Upper lobe of left lung (tissue), 4 donors: ENCODE results near the gene NCOR2.

ENCODE experiments used
- CTCF ChIP-seq, 6 experiments: fragments of 450-650 bp in 4 of 6; fragments of 200-600 bp in 2 of 6; sonication (generic) in 2 of 6; IDR thresholded peaks; one replicate each; pipeline ENCODE4 v1.5.1; 2016 to 2019; ENCODE audit warnings: antibody characterized with exemption in 6 of 6
- POLR2A ChIP-seq, 4 donors: fragments of 450-650 bp; IDR thresholded peaks; one replicate each; pipeline ENCODE4 v1.5.1; 2016 to 2017; ENCODE audit warnings: antibody characterized with exemption in 4 of 4, mild to moderate bottlenecking in 2 of 4

DNA sequence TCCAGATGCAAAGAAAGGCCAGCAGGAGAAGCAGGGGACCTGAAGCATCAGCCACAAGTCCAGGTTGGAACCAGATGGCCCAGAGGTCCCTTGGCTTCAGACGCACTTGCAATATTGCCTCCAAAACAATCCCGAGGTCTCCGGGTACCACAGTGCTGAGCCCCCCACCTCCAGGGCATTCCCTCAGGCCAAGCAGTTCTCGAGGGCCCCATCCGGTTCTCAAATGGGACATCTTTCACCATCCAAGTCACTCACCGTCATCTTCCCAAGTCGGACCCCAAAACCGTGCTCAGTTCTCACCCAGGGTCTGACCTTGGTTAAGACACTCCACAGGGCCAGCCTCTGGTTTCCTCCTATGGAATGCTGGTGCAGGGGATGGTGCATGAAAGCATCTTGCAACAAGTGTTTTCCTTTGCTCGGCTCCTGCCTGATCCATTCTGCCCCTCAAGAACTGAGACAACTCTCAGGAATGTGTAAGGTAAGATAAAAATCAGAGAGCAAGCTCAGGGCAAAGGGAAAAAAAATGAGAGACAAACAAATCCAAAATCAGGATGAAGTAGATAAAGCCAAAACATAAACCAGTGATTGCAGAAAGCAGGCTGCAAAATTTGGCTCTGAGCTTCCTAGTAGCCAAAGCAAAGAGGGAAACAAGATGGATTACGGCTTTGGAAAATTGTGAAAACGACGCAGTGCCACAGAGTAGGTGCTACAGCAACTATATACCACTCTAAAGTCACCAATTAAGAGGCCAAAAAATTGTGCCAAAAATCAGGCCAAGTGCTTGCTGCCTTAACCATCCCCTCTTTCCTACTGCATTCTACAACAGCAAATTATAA is 8.0 kb downstream of the NCOR2 start:
- TF ChIP-seq POLR2A (IDR thresholded peaks at IDR 0.05): no peak
- TF ChIP-seq CTCF (IDR thresholded peaks at IDR 0.05): no peak
